WTC11 (cell line): ENCODE data around the gene UCN3.

Experiments used
- AFF4 ChIP-seq: sonication (generic); formaldehyde crosslinking; IDR thresholded peaks from 2 replicates; pipeline ENCODE4 v1.8.1; 2023; ENCODE audit warnings: mild to moderate bottlenecking, missing genetic modification reagents, borderline replicate concordance
- CTCF ChIP-seq: fragments of 200-600 bp; IDR thresholded peaks from 2 replicates; pipeline ENCODE4 v1.8.0; 2022; ENCODE audit warnings: antibody characterized with exemption
- ELF4 ChIP-seq: sonication (generic); formaldehyde crosslinking; IDR thresholded peaks from 2 replicates; pipeline ENCODE4 v1.8.1; 2022; ENCODE audit warnings: low read depth, mild to moderate bottlenecking, moderate library complexity, missing genetic modification reagents
- ETV6 ChIP-seq: sonication (generic); formaldehyde crosslinking; IDR thresholded peaks from 2 replicates; pipeline ENCODE4 v1.8.1; 2022; ENCODE audit warnings: mild to moderate bottlenecking, missing genetic modification reagents
- MAX ChIP-seq: sonication (generic); formaldehyde crosslinking; IDR thresholded peaks from 2 replicates; pipeline ENCODE4 v1.8.0; 2022; ENCODE audit warnings: mild to moderate bottlenecking, missing genetic modification reagents
- PRDM15 ChIP-seq: sonication (generic); formaldehyde crosslinking; IDR thresholded peaks from 2 replicates; pipeline ENCODE4 v1.8.0; 2022; ENCODE audit warnings: missing genetic modification reagents
- RELA ChIP-seq: sonication (generic); formaldehyde crosslinking; IDR thresholded peaks from 2 replicates; pipeline ENCODE4 v1.8.1; 2022; ENCODE audit warnings: missing genetic modification reagents, mild to moderate bottlenecking, borderline replicate concordance
- SMAD3 ChIP-seq: sonication (generic); formaldehyde crosslinking; IDR thresholded peaks from 2 replicates; pipeline ENCODE4 v1.8.0; 2022; ENCODE audit warnings: missing genetic modification reagents, mild to moderate bottlenecking, borderline replicate concordance
- TF ChIP-seq, protein P1 (sequence below): sonication (generic); formaldehyde crosslinking; IDR thresholded peaks from 2 replicates; pipeline ENCODE4 v1.8.1; 2023; ENCODE audit warnings: mild to moderate bottlenecking, missing genetic modification reagents, moderate library complexity
- TF ChIP-seq, protein P2 (sequence below): fragments of 250-450 bp; sonication (Bioruptor Pico); IDR thresholded peaks from 2 replicates; pipeline ENCODE4 v1.9.0; 2021; ENCODE audit warnings: mild to moderate bottlenecking, borderline replicate concordance

GRCh38 chr10:5356302-5356763 is 8.4 kb upstream of the UCN3 start:
- no peak for TF ChIP-seq CTCF
- TF ChIP-seq, protein P1, sequence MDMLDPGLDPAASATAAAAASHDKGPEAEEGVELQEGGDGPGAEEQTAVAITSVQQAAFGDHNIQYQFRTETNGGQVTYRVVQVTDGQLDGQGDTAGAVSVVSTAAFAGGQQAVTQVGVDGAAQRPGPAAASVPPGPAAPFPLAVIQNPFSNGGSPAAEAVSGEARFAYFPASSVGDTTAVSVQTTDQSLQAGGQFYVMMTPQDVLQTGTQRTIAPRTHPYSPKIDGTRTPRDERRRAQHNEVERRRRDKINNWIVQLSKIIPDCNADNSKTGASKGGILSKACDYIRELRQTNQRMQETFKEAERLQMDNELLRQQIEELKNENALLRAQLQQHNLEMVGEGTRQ (CRISPR knock-in tag) = no peak
- TF ChIP-seq ELF4 = no peak
- TF ChIP-seq MAX (CRISPR knock-in tag) = no peak
- no peak for TF ChIP-seq SMAD3
- TF ChIP-seq PRDM15 = no peak
- TF ChIP-seq ETV6 = no peak
- no peak for TF ChIP-seq AFF4 (CRISPR knock-in tag)
- TF ChIP-seq, protein P2, sequence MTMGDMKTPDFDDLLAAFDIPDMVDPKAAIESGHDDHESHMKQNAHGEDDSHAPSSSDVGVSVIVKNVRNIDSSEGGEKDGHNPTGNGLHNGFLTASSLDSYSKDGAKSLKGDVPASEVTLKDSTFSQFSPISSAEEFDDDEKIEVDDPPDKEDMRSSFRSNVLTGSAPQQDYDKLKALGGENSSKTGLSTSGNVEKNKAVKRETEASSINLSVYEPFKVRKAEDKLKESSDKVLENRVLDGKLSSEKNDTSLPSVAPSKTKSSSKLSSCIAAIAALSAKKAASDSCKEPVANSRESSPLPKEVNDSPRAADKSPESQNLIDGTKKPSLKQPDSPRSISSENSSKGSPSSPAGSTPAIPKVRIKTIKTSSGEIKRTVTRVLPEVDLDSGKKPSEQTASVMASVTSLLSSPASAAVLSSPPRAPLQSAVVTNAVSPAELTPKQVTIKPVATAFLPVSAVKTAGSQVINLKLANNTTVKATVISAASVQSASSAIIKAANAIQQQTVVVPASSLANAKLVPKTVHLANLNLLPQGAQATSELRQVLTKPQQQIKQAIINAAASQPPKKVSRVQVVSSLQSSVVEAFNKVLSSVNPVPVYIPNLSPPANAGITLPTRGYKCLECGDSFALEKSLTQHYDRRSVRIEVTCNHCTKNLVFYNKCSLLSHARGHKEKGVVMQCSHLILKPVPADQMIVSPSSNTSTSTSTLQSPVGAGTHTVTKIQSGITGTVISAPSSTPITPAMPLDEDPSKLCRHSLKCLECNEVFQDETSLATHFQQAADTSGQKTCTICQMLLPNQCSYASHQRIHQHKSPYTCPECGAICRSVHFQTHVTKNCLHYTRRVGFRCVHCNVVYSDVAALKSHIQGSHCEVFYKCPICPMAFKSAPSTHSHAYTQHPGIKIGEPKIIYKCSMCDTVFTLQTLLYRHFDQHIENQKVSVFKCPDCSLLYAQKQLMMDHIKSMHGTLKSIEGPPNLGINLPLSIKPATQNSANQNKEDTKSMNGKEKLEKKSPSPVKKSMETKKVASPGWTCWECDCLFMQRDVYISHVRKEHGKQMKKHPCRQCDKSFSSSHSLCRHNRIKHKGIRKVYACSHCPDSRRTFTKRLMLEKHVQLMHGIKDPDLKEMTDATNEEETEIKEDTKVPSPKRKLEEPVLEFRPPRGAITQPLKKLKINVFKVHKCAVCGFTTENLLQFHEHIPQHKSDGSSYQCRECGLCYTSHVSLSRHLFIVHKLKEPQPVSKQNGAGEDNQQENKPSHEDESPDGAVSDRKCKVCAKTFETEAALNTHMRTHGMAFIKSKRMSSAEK (CRISPR knock-in tag) = no peak
- TF ChIP-seq RELA (CRISPR knock-in tag) = no peak
